Endothelial cell of hepatic sinusoid (primary cell): ENCODE results near the gene SRSF8.
"Not testable (repeated sequence)": the region's sequence is repeated elsewhere in the genome, so short reads cannot be mapped to it uniquely, and the experiment has no call there.

Experiments
- in situ Hi-C: cut with HindIII; loops from 2 replicates; pipeline ENCODE4 v1.10.0; 2017; ENCODE audit warnings: low sequenced_read_pairs

The SRSF8 gene

DNA sequence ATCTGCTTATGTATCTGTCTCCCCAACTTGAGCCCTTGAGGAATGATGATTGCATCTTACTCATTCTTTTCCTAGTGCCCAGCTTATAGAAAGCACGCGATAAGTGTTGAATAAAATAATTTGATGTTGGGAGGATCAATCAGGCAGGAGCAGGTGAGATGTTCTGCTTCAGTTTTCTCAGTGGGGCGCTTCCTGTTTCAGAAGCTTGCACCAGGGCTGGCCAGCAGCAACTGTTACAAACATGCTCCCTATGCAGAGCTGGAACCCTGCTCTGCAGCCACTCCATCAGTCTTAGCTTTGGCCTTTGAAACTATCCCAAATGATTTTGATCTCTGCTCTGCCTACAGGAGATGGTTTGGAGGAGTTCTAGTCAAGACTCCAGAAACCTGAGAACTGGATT is 26.8 kb downstream of the SRSF8 start:
- in situ Hi-C loops: no loop called here

DNA sequence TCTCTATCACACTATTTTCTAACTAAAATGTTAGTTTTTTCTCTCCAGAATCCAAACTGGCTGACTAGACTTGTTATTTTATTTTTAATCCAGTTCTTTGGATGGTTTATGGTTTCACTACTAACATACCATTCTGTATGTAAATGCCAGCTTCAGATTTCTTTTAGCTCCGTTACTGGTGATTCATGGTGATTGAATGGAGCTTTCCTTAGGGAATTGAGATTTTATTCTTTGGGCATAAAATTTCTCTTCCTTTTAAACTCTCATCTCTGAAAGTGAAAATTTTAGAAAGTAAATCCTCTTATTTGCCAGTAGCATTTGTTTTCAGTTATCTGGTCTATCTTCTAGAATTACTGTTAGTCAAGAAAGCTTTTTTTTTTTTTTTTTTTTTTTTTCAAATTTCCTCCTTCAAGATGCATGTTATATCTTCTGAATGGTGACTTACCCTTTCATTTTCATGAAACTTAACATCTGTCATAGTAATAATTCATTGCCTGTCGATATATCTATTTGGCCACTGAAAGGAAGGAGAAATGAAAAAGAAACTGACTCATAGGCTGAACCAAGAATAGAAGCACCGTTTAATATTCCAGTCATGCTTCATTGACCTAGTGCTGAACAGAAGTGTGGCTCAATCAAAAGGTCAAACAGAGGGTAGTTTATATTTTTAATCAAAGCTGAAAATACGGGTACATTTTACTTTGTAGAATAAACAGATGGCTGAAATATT is 29.3 kb downstream of the SRSF8 start:
- in situ Hi-C loops: no loop called here

DNA sequence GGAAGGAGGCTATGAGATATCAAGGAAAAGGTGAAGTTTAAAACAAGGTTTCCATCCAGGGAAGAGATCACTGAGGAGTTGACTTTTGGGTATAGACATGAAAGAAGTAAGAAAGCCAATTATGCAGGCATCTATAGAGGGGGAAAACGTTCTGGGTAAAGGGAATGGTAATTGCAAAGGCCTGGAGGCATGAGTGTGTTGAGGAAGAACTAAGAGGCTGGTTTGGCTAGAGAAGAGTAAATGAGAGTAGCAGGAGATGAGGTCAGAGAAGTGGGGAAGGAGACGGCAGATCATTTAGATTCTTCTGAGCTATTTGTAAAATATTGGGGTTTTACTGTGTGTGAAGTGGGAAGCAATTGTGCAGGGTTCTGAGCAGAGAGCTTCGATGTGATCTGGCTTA is 30.5 kb downstream of the SRSF8 start:
- in situ Hi-C loops: no loop called here

DNA sequence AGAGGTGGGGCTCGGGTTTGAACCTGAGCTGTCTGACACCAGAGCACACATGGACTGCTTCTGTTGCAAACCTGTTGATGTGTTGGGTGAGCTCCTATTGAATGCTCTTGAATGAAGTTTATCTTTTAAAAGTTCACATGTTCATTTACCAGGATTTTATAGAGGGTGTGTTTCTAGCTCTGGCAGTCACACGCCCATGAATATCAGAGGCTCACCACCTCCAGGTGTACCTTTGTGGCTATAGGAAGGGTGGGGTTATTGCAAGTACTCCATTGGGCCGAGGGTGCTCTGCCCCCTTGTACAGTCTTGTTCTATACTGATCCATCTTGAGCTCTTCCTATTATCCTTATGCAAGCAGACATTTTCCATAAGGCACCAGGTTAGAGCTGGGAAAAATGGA is 32.1 kb downstream of the SRSF8 start:
- in situ Hi-C loops: no loop called here

DNA sequence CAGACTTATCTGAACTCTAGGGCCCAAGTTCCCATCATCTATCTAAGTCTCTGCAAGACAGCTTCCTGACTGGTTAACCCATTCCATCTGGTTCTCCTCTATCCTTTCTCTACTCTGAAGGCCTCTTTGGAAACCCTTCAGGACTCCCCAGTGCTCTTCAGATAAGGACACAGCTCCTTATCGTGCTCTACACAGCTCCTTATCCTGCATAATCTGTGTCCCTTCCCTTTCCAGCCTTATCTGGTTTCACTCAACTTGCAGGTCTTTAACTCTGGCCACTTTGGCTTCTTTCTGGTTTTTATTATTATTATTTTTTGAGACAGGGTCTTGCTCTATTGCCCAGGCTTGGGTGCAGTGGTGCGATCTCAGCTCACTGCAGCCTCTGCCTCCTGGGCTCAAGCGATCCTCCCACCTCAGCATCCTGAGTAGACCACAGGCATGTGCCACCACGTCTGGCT is 33.5 kb downstream of the SRSF8 start:
- in situ Hi-C loops: no loop called here

DNA sequence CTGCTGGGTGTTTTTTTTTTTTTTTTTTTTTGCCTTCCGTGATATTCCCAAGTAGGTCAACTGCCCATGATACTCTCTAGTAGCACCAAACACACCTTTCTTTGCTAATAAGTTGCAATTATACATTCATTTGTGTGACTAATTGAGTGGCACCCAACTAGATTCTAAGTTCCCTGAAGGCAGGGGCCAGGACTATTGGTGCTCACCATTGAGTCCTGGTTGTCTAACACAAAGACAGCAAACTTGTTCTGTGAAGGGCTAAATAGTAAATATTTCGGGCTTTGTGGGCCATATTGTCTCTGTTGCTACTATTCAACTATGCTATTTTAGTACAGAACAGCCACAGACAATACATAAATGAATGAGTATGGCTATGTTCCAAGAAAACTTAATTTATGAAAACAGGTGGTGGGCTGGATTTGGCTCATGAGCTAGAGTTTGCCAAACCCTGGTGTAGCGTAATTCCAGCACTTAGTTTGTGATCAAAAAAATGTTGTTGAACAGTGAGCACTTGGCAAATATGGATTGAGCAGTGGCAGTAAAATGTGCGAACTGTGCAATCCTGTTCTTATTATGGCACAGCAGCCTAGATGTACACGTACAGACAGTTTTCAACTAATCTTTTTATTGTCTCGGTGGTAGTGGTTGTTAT is 34.3 kb downstream of the SRSF8 start:
- in situ Hi-C loops: no loop called here

DNA sequence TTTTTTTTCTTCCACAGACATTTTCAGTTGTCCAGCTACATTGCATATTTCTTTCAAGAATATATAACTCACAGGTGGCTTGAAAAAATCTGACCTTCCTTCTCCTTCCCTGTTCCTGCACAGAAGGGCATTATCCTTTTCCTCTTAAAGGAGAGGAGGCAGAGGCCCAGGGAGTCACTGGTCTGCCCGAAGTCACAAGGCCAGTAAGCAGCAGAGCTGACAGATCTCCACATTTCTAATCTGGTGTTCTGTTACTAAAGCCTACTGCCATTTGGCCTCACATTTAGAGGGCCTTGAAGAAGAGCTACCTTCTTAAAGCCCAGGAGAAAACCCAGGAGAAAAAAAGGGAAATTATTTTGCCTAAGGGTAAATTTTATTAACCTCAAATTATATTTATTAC is 35.2 kb downstream of the SRSF8 start:
- in situ Hi-C loops: no loop called here

DNA sequence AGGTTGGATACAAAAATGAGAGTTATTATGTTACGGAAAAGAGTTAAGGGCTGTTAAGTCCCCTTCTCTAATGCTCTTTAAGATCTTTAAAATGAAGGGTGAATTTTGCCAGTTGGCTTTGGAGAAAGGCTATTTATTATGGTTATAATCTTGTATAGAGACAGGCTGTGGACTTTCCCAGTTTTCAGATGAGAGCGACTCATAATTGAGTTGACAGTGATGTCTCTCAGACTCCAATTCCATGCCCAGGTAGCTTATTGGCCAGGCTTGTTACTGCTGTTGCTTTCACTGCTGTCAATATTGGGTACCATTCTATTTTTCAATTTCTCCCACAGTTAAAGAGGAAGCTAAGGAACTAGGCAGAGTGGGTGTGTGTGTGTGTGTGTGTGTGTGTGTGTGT is 36.0 kb downstream of the SRSF8 start:
- in situ Hi-C loops: no loop called here

DNA sequence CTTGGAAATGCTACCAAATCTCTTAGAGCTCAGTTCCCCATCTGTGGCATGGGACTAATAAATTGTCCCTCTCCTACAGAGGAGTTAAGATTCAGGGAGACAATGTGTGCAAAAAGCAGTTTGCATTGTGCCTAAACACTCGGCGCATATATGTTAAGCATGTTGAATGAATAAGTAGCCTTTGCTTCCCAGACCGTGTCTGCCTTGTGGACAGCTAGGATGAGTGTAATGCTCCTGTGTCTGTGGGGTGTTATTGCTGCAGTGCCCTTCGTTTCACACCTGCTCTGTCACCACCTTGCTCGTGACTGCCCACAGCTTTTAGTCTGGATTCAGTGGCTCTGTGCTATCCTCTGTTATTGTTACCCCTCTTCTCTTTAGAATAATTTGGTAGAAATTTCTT is 37.0 kb downstream of the SRSF8 start:
- in situ Hi-C loops: no loop called here

DNA sequence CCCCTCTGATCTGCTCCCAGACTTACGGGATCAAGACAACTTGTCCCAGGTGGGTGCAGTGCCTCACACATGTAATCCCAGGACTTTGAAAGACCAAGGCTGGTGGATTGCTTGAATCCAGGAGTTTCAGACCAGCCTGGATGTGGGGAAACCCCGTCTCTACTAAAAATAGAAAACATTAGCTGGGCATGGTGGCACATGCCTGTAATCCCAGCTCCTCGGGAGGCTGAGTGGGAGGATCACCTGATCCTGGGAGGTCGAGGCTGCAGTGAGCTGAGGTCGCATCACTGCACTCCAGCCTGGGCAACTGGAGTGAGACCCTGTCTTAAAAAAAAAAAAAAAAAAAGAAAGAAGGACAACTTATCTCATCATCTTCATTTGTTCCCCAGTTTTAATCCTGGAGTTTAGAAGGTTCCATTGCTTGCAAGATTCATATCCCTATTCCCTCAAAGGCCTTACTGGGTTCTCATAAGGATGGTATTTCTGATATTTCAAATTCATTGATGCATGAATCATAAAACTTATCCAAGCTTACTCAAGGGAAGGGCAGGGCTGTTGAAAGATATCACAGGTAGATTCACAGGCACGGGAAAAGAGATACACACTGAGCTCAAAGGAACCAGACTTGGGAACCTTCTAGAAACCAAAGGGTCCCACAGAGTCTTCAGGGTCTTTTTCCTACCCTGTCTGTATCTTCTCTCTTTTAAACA is 37.6 kb downstream of the SRSF8 start:
- in situ Hi-C loops: no loop called here

DNA sequence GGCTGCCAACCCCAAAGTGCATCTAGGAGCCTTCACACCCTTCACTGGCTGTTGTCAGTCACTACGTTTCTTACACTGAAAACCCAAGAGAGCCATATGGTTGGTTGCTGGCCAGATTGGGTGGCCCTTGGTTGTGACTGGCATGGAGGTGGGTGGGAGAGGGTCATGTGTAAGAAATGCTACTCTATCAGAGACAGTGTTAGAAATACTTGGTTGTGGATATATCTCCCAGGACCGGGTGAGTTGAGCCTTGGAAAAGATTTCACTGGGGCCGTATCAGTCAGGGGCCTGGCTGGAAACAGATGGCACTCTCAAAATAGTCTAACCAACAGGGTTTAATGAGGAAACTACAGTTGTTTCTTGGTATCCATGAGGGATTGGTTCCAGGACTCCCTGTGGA is 38.1 kb downstream of the SRSF8 start:
- in situ Hi-C loops: no loop called here

DNA sequence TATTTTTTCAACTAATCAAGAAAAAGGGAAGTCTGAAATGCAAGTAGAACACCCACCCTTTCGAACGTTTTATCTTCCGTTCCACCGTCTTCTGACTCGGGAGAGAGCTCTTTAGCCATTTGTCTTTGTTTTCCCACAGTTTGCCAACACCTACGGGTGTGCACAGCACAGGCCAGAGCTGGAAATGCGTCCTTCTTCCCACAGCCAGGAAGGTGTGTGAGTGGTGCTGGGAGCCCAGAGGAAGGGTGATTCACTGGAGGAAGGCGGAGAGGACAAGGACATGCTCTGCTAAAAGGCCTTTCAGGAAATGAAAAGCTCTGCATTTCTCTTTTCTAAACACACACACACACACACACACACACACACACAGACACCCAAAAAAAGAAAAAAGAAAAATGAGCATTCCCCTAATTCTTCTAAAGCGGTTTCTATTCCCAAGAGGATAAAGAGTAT is 41.5 kb downstream of the SRSF8 start:
- in situ Hi-C loops: no loop called here

DNA sequence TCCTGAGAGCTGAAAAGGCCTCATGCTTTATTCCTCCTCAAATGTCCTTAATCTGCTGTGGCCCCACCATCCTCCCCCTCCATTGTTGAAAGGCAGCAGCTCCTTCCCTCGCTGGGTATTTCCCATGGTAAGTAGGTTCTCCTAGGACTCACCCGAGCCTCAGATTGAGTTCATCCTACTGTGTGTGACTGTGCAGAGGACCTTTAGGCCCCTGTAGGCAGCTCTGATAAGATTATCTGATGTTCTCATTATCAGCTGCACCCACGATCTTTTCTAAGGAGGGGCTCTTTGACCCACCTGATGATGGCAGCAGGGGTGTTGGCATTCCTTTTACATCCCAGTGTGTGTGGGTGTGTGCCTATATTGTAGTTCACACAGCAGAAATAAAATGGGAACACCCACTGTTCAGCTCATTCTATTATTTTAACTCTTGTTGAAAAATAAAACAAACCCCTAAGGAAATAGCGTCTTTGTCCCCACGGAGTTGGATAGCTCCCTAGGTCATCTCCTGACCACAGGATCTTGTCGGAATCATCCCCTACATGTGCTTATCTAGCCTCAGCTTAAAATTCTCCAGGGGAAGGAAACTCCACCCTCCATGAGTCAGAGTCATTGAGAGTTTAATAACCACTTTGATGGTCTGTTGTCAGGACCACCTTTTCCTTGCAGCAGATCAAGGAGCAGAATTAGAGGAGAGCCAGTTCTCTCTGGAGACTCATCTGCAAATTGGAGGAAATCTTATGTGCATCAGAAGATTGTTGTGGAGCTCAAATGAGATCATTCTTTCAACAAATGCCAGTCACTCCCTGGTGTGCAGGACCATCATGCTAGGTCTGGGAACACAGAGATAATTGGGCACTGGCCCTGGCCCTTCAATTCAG is 42.2 kb downstream of the SRSF8 start:
- in situ Hi-C loops: no loop called here

DNA sequence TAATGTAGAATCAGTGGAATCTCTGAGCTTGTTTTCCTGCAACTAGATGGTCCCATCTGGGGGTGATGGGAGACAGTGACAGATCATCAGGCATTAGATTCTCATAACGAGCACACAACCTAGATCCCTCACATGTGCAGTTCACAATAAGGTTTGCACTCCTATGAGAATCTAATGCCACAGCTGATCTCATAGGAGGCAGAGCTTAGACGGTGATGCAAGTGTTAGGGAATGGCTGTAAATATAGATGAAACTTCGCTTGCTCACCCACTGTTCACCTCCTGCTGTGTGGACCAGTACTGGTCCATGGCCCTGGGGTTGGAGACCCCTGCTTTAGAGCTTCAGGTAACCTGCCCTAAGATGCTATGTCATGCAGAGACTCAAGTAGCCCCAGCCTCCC is 44.8 kb downstream of the SRSF8 start:
- in situ Hi-C loops: not testable (repeated sequence)

DNA sequence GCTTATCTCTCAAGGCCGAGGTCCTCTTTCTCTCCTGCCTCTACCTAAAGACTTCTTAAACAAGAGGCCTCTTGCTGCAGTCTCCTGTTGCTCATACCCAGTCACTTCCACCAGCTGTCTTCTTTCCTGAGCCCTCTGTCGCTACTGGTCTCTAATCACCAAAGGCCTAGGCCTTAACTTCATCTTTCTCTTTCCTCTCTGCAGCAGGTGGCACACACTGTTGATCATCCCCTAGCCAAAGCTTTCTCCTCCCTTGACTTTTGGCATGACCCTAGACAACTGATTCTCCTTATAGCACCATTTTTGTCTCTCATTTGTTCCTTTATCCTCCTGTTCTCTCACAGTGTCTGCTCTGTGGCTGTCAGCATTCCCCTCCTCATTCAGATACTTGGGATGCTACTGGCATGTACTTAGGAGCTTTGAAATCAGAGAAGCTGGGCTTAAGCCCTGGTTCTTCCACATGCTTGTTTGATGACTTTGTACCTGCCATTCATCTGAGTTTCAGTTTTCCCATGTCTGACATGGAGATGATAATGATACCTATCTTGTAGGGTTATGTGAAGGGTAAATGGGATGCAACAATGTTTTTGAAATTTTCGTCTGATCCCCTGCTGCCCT is 45.3 kb downstream of the SRSF8 start:
- in situ Hi-C loops: no loop called here

DNA sequence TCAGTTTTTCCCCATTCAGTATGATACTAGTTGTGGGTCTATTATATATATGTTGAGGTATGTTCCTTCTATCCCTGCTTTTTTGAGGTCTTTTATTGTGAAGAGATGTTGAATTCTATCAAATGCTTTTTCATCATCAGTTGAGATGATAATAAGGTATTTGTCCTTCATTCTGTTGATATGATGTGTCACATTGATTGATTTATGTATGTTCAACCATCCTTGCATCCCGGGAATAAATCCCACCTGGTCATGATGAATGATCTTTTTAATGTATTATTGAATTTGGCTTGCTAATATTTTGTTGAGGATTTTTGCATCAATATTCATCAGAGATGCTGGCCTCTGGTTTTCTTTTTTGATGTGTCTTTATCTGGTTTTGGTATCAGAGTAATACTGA is 48.9 kb downstream of the SRSF8 start:
- in situ Hi-C loops: no loop called here

DNA sequence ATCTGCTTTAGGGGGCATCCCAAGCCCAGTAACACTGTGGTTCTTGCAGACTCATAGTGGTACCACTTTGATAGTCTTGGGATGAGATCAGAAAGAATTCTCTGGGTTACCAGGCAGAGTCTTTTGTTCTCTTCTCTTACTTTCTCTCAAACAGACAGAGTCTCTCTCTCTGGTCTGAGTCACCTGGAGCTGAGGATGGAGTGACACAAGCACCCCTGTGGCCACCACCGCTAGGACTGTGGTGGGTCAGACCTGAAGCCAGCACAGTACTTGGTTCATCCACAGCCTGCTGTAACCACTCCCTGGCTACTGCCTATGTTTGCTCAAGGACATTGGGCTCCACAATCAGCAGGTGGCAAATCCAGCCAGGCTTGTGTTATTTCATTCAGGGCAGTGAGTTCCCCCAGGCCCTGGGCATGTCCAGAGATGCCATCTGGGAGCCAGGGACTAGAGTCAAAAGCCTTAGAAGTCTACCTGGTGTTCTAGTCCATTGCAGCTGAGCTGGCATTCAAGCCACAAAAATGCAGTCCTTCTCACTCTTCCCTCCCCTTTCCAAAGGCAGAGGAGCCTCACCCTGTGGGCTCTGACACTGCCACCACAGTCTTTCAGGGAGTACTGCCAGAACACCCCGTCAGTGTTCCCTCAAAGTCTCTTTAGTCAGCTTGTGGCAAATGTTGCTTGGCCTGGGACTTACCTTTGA is 52.8 kb downstream of the SRSF8 start:
- in situ Hi-C loops: no loop called here
